BJ (cell line): ENCODE measurements around the gene NCSTN. TPM values are rescaled to one million over a fixed set of nuclear protein-coding genes. Genes with fewer than 3 reads are reported as not detected.

Experiments used
- CTCF ChIA-PET: fragments of 350-600 bp; formaldehyde crosslinking; extraction: SDS; loops from one replicate; lab custom pipeline; 2021; ENCODE audit warnings: antibody characterized with exemption, inconsistent platforms; lab: Yijun Ruan, JAX
- POLR2A ChIA-PET: fragments of 300-600 bp; sonication (Branson Sonifier 250); formaldehyde crosslinking; extraction: SDS; loops from one replicate; lab custom pipeline; 2021; ENCODE audit warnings: antibody characterized with exemption; lab: Charles Lee
- DNase-seq: peaks from one replicate; pipeline ENCODE4 v3.0.0-alpha.2; 2011; ENCODE audit warnings: low read depth
- H3K27me3 ChIP-seq: 2 replicates; pipeline ENCODE4 v1.6.0; 2011; ENCODE audit warnings: low read length; ENCODE audit not compliant: control insufficient read depth, insufficient read depth
- H3K36me3 ChIP-seq: 2 replicates; pipeline ENCODE4 v1.5.1; 2011; ENCODE audit warnings: low read length; ENCODE audit not compliant: control insufficient read depth, insufficient read depth
- H3K4me3 ChIP-seq: 2 replicates; pipeline ENCODE4 v1.5.1; 2011; ENCODE audit warnings: low read depth, mild to moderate bottlenecking, control low read depth, low read length
- CTCF ChIP-seq: IDR thresholded peaks from 2 replicates; pipeline ENCODE4 v1.5.1; 2011; ENCODE audit warnings: low read depth, mild to moderate bottlenecking, control low read depth, inconsistent platforms, low read length, moderate library complexity; ENCODE audit not compliant: insufficient read depth
- polyA plus RNA-seq: library from polyadenylated mRNA; depleted of rRNA; stranded (reverse); fragments of >200 nt; gene quantifications from 2 replicates; pipeline ENCODE4 v1.2.3, GENCODE V29; 2011

The NCSTN gene
- polyA plus RNA-seq, 1 experiment: 260 TPM

GRCh38 chr1:160402001-160402795 is 59.0 kb downstream of the NCSTN start:
- no peak for DNase-seq
- CTCF ChIA-PET: no interaction called here
- POLR2A ChIA-PET: no interaction called here
- TF ChIP-seq CTCF: no peak
- H3K36me3 ChIP-seq: no peaks in the 10 kb centered on the region
- H3K27me3 ChIP-seq: peaks cover 30% of the 10 kb centered on the region
- H3K4me3 ChIP-seq: no peak overlapping the region

GRCh38 chr1:160403244-160403643 is 60.1 kb downstream of the NCSTN start:
- DNase-seq: no peak
- peaks cover 31% of the 10 kb centered on the region for H3K27me3 ChIP-seq
- no peaks in the 10 kb centered on the region for H3K36me3 ChIP-seq
- H3K4me3 ChIP-seq: no peak overlapping the region
- ChIA-PET CTCF (no interaction called here), POLR2A (no interaction called here)
- TF ChIP-seq CTCF: no peak

- CTCF ChIA-PET: no interaction called here
- Histone ChIP-seq H3K27me3 (peaks cover 26% of the 10 kb centered on the region), H3K4me3 (no peak overlapping the region), H3K36me3 (no peaks in the 10 kb centered on the region)
- no peak for TF ChIP-seq CTCF
- POLR2A ChIA-PET: no interaction called here
- no peak for DNase-seq
Observed at GRCh38 chr1:160404094-160404493, 60.9 kb downstream of the NCSTN start.

- CTCF ChIA-PET: no interaction called here
- no peak for TF ChIP-seq CTCF
- Histone ChIP-seq H3K36me3 (no peaks in the 10 kb centered on the region), H3K27me3 (peaks cover 23% of the 10 kb centered on the region), H3K4me3 (no peak overlapping the region)
- no peak for DNase-seq
- POLR2A ChIA-PET: no interaction called here
Observed at GRCh38 chr1:160405331-160405877, 62.2 kb downstream of the NCSTN start.

GRCh38 chr1:160406131-160406968 is 63.2 kb downstream of the NCSTN start:
- Histone ChIP-seq H3K27me3 (peaks cover 19% of the 10 kb centered on the region), H3K4me3 (no peak overlapping the region), H3K36me3 (no peaks in the 10 kb centered on the region)
- POLR2A ChIA-PET: no interaction called here
- no peak for DNase-seq
- CTCF ChIA-PET: interaction anchor here (1.2 kb wide), 1 partner anchor 30 kb away, joined by 3 read pairs; no protein-coding TSS in a partner anchor
- TF ChIP-seq CTCF: no peak
